SK-N-SH treated with all-trans-retinoic acid at 6 μM for 48 hours (cell line): Measurements from ENCODE around the gene TMPRSS6.

Source experiments
- ATAC-seq: fragments of 200-7000 bp; cut with Tn5 transposase; 3 replicates; pipeline ENCODE4 v1.9.1; 2020; ENCODE audit warnings: mild to moderate bottlenecking, moderate library complexity
- ARNTL ChIP-seq: fragments of 450-650 bp; formaldehyde crosslinking; IDR thresholded peaks from 2 replicates; pipeline ENCODE4 v1.5.0; 2020; ENCODE audit warnings: low read depth, mild to moderate bottlenecking, moderate library complexity, borderline replicate concordance
- CREB5 ChIP-seq: fragments of 250-450 bp; sonication (Bioruptor Pico); IDR thresholded peaks from 2 replicates; pipeline ENCODE4 v1.5.1; 2020; ENCODE audit warnings: low read depth, mild to moderate bottlenecking, moderate library complexity
- CSDC2 ChIP-seq: fragments of 250-450 bp; sonication (Bioruptor Pico); IDR thresholded peaks from 2 replicates; pipeline ENCODE4 v1.5.0; 2020; ENCODE audit warnings: mild to moderate bottlenecking, moderate library complexity
- CSRNP3 ChIP-seq: fragments of 250-450 bp; sonication (Bioruptor Pico); IDR thresholded peaks from 2 replicates; pipeline ENCODE4 v1.5.1; 2021; ENCODE audit warnings: mild to moderate bottlenecking, moderate library complexity
- ESRRG ChIP-seq: fragments of 250-450 bp; sonication (Bioruptor Pico); IDR thresholded peaks from 2 replicates; pipeline ENCODE4 v1.6.1; 2021; ENCODE audit warnings: mild to moderate bottlenecking
- GLIS3 ChIP-seq: fragments of 250-450 bp; sonication (Bioruptor Pico); IDR thresholded peaks from 2 replicates; pipeline ENCODE4 v1.5.0; 2020; ENCODE audit warnings: mild to moderate bottlenecking, moderate library complexity
- ISL1 ChIP-seq: fragments of 250-450 bp; sonication (Bioruptor Pico); IDR thresholded peaks from 2 replicates; pipeline ENCODE4 v2.1.2; 2022; ENCODE audit warnings: mild to moderate bottlenecking, moderate library complexity
- OSR1 ChIP-seq: fragments of 250-450 bp; sonication (Bioruptor Pico); IDR thresholded peaks from 2 replicates; pipeline ENCODE4 v1.8.0; 2022; ENCODE audit warnings: moderate library complexity, mild to moderate bottlenecking, inconsistent platforms
- PATZ1 ChIP-seq: fragments of 250-450 bp; sonication (Bioruptor Pico); IDR thresholded peaks from 2 replicates; pipeline ENCODE4 v1.8.0; 2020; ENCODE audit warnings: mild to moderate bottlenecking, moderate library complexity, borderline replicate concordance
- POU6F1 ChIP-seq: fragments of 250-450 bp; sonication (Bioruptor Pico); IDR thresholded peaks from 2 replicates; pipeline ENCODE4 v1.8.0; 2021; ENCODE audit warnings: low read depth, mild to moderate bottlenecking, moderate library complexity, borderline replicate concordance
- PPARA ChIP-seq: fragments of 250-450 bp; sonication (Bioruptor Pico); IDR thresholded peaks from 2 replicates; pipeline ENCODE4 v1.5.0; 2020; ENCODE audit warnings: mild to moderate bottlenecking, borderline replicate concordance
- RARB ChIP-seq: fragments of 250-450 bp; sonication (Bioruptor Pico); IDR thresholded peaks from 2 replicates; pipeline ENCODE4 v1.8.0; 2021; ENCODE audit warnings: mild to moderate bottlenecking, moderate library complexity
- SNAI2 ChIP-seq: fragments of 250-450 bp; sonication (Bioruptor Pico); IDR thresholded peaks from 2 replicates; pipeline ENCODE4 v1.5.0; 2020; ENCODE audit warnings: mild to moderate bottlenecking, moderate library complexity
- TCF4 ChIP-seq: fragments of 250-450 bp; sonication (Bioruptor Pico); IDR thresholded peaks from 2 replicates; pipeline ENCODE4 v1.8.0; 2021; ENCODE audit warnings: mild to moderate bottlenecking, moderate library complexity, borderline replicate concordance
- TOX ChIP-seq: fragments of 250-450 bp; sonication (Bioruptor Pico); IDR thresholded peaks from 2 replicates; pipeline ENCODE4 v1.8.0; 2021; ENCODE audit warnings: mild to moderate bottlenecking, moderate library complexity, borderline replicate concordance
- TSHZ2 ChIP-seq: fragments of 250-450 bp; sonication (Bioruptor Pico); IDR thresholded peaks from 2 replicates; pipeline ENCODE4 v1.5.0; 2020; ENCODE audit warnings: mild to moderate bottlenecking, moderate library complexity
- ZC3H10 ChIP-seq: fragments of 250-450 bp; sonication (Bioruptor Pico); IDR thresholded peaks from 2 replicates; pipeline ENCODE4 v1.5.1; 2021; ENCODE audit warnings: mild to moderate bottlenecking, moderate library complexity
- ZFP3 ChIP-seq: fragments of 250-450 bp; sonication (Bioruptor Pico); IDR thresholded peaks from 2 replicates; pipeline ENCODE4 v1.5.0; 2020; ENCODE audit warnings: mild to moderate bottlenecking, moderate library complexity
- ZFP30 ChIP-seq: fragments of 450-650 bp; formaldehyde crosslinking; IDR thresholded peaks from 2 replicates; pipeline ENCODE4 v1.5.0; 2022; ENCODE audit warnings: mild to moderate bottlenecking, moderate library complexity
- ZNF565 ChIP-seq: fragments of 450-650 bp; formaldehyde crosslinking; conservative IDR thresholded peaks from 2 replicates; pipeline ENCODE4 v1.5.0; 2020; ENCODE audit warnings: low read depth, mild to moderate bottlenecking, moderate library complexity
- ZNF70 ChIP-seq: fragments of 450-650 bp; formaldehyde crosslinking; IDR thresholded peaks from 2 replicates; pipeline ENCODE4 v1.5.0; 2020; ENCODE audit warnings: mild to moderate bottlenecking, moderate library complexity
- ZNF8 ChIP-seq: fragments of 450-650 bp; formaldehyde crosslinking; IDR thresholded peaks from 2 replicates; pipeline ENCODE4 v1.5.0; 2020; ENCODE audit warnings: mild to moderate bottlenecking, moderate library complexity

The TMPRSS6 gene

GRCh38 chr22:37088108-37088605, 21.4 kb downstream of the TMPRSS6 start:
- TF ChIP-seq ZNF8 (no peak), ZNF565 (CRISPR knock-in tag) (no peak), GLIS3 (no peak)

GRCh38 chr22:37086184-37086583, 23.3 kb downstream of the TMPRSS6 start:
- no peak for ATAC-seq
- TF ChIP-seq ZNF70 (CRISPR knock-in tag) = no peak
- no peak for TF ChIP-seq POU6F1 (CRISPR knock-in tag)
- TF ChIP-seq CSDC2 (CRISPR knock-in tag) = no peak
- TF ChIP-seq OSR1 (CRISPR knock-in tag) = no peak
- TF ChIP-seq ZNF8 = no peak
- no peak for TF ChIP-seq ZC3H10 (CRISPR knock-in tag)
- no peak for TF ChIP-seq ZNF565 (CRISPR knock-in tag)
- TF ChIP-seq TCF4 (CRISPR knock-in tag) = no peak
- TF ChIP-seq PPARA (CRISPR knock-in tag) = no peak
- no peak for TF ChIP-seq RARB
- no peak for TF ChIP-seq TOX (CRISPR knock-in tag)
- no peak for TF ChIP-seq ISL1
- no peak for TF ChIP-seq CREB5 (CRISPR knock-in tag)
- no peak for TF ChIP-seq ESRRG (CRISPR knock-in tag)
- TF ChIP-seq CSRNP3 (CRISPR knock-in tag) = no peak
- no peak for TF ChIP-seq ZFP30
- TF ChIP-seq ARNTL = no peak
- no peak for TF ChIP-seq TSHZ2
- no peak for TF ChIP-seq PATZ1 (CRISPR knock-in tag)
- no peak for TF ChIP-seq ZFP3

More at GRCh38 chr22:37088108-37088605, 21.4 kb downstream of the TMPRSS6 start:
- no peak for ATAC-seq

GRCh38 chr22:37084385-37084784, 25.1 kb downstream of the TMPRSS6 start:
- TF ChIP-seq CSDC2 (CRISPR knock-in tag) (no peak), ARNTL (no peak)
- TF ChIP-seq, all 23 proteins: peak for 0
- no peak for ATAC-seq

GRCh38 chr22:37083914-37084313, 25.6 kb downstream of the TMPRSS6 start:
- no peak for ATAC-seq
- TF ChIP-seq SNAI2 = no peak
- no peak for TF ChIP-seq ZFP3
- no peak for TF ChIP-seq CREB5 (CRISPR knock-in tag)
- no peak for TF ChIP-seq RARB
- TF ChIP-seq ISL1 = no peak
- TF ChIP-seq GLIS3 = no peak
- TF ChIP-seq POU6F1 (CRISPR knock-in tag) = no peak
- TF ChIP-seq ZNF70 (CRISPR knock-in tag) = no peak
- TF ChIP-seq CSDC2 (CRISPR knock-in tag) = no peak
- TF ChIP-seq ZNF8 = no peak
- TF ChIP-seq, all 23 proteins: peak for 0
